Panc1 (cell line): Measurements from ENCODE around the gene CAMK1D.

Experiments
- POLR2AphosphoS5 ChIP-seq: IDR thresholded peaks from 2 replicates; pipeline ENCODE4 v1.6.1; 2012; ENCODE audit warnings: mild to moderate bottlenecking, low read depth, low read length, moderate library complexity
- TF ChIP-seq, protein P1 (sequence below): fragments of 450-650 bp; IDR thresholded peaks from 2 replicates; pipeline ENCODE4 v1.5.1; 2017; ENCODE audit warnings: mild to moderate bottlenecking

DNA sequence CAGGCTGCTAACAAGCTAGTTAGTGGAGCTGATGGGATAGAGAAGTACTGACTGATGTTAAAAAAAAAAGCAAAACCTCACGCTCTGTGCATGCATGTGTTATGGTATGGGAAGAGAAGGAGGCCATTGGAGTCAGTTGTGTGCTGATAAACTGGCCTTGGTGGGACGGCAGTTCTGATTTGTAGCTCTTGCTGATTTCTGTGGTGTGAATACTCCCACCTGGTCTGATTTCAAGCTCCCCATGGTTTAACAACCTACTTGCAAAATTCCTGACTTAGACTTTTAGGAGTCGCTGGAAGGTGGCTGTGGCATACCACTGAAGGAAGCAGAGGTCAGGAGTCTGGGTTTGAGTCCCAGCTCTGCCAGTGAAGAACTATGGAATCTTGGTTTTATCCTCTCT is 15.2 kb downstream of the CAMK1D start:
- TF ChIP-seq, protein P1, sequence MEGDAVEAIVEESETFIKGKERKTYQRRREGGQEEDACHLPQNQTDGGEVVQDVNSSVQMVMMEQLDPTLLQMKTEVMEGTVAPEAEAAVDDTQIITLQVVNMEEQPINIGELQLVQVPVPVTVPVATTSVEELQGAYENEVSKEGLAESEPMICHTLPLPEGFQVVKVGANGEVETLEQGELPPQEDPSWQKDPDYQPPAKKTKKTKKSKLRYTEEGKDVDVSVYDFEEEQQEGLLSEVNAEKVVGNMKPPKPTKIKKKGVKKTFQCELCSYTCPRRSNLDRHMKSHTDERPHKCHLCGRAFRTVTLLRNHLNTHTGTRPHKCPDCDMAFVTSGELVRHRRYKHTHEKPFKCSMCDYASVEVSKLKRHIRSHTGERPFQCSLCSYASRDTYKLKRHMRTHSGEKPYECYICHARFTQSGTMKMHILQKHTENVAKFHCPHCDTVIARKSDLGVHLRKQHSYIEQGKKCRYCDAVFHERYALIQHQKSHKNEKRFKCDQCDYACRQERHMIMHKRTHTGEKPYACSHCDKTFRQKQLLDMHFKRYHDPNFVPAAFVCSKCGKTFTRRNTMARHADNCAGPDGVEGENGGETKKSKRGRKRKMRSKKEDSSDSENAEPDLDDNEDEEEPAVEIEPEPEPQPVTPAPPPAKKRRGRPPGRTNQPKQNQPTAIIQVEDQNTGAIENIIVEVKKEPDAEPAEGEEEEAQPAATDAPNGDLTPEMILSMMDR: no peak
- TF ChIP-seq POLR2AphosphoS5: no peak
